Neural cell (in vitro differentiated cells): Measurements from ENCODE around the gene MSI2.

Experiments
- EP300 ChIP-seq: fragments of 450-650 bp; conservative IDR thresholded peaks from 2 replicates; pipeline ENCODE4 v1.6.1; 2014; ENCODE audit warnings: antibody characterized with exemption, mild to moderate bottlenecking, moderate library complexity; ENCODE audit not compliant: poor library complexity, severe bottlenecking
- EZH2 ChIP-seq: fragments of 200-600, 300-800 bp; shearing (Covaris generic), sonication (generic); IDR thresholded peaks from 2 replicates; pipeline ENCODE4 v1.6.1; 2014; ENCODE audit warnings: antibody characterized with exemption, low read length, borderline replicate concordance, mild to moderate bottlenecking; ENCODE audit not compliant: insufficient read depth, poor library complexity, severe bottlenecking
- POLR2AphosphoS5 ChIP-seq: IDR thresholded peaks from 2 replicates; pipeline ENCODE4 v1.6.1; 2012
- RAD21 ChIP-seq: fragments of 450-650 bp; conservative IDR thresholded peaks from 2 replicates; pipeline ENCODE4 v1.6.1; 2014; ENCODE audit warnings: antibody characterized with exemption, mild to moderate bottlenecking, moderate library complexity
- REST ChIP-seq: IDR thresholded peaks from 2 replicates; pipeline ENCODE4 v1.6.1; 2012; ENCODE audit warnings: borderline replicate concordance
- SMC3 ChIP-seq: fragments of 450-650 bp; conservative IDR thresholded peaks from 2 replicates; pipeline ENCODE4 v1.6.1; 2014; ENCODE audit warnings: antibody characterized with exemption, mild to moderate bottlenecking, moderate library complexity; ENCODE audit not compliant: poor library complexity
- TAF1 ChIP-seq: IDR thresholded peaks from 2 replicates; pipeline ENCODE4 v1.6.1; 2012; ENCODE audit warnings: low read depth
- TF ChIP-seq, protein P1 (sequence below): fragments of 450-650 bp; IDR thresholded peaks from 2 replicates; pipeline ENCODE4 v1.5.1; 2014; ENCODE audit warnings: antibody characterized with exemption, mild to moderate bottlenecking, moderate library complexity; ENCODE audit not compliant: poor library complexity, severe bottlenecking

DNA sequence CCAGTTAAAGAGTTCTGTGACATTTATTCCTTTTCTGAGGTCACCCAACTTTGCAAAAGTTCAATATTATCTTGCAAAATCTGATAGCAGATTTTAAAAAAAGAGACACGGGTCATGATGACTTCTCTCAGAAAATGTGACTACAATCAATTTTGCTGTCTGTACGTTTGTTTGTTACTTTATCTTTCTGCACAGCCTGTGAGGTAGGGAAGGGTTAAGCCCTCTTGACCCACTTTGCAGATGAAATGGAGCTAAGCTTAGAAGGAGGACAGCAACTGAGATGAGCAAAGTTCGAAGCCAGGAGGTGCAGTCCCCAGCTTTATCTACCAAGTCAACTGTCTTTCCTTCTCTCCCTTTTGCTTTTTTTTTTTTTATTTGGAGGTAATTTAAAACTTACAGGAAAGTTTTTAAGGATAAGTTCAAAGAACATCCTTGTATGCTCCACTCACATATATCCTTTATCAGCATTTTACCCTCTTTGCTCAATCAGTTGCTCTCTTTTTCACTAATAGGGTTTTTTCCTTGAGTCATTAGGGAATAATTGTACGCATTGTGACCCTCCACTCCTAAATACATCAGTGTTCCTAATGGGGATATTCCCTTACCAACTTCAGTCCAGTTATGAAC, 86.8 kb downstream of the MSI2 start:
- TF ChIP-seq RAD21 (no peak), SMC3 (no peak), EP300 (no peak), POLR2AphosphoS5 (no peak), TAF1 (no peak), EZH2 (no peak), REST (no peak)
- TF ChIP-seq, protein P1, sequence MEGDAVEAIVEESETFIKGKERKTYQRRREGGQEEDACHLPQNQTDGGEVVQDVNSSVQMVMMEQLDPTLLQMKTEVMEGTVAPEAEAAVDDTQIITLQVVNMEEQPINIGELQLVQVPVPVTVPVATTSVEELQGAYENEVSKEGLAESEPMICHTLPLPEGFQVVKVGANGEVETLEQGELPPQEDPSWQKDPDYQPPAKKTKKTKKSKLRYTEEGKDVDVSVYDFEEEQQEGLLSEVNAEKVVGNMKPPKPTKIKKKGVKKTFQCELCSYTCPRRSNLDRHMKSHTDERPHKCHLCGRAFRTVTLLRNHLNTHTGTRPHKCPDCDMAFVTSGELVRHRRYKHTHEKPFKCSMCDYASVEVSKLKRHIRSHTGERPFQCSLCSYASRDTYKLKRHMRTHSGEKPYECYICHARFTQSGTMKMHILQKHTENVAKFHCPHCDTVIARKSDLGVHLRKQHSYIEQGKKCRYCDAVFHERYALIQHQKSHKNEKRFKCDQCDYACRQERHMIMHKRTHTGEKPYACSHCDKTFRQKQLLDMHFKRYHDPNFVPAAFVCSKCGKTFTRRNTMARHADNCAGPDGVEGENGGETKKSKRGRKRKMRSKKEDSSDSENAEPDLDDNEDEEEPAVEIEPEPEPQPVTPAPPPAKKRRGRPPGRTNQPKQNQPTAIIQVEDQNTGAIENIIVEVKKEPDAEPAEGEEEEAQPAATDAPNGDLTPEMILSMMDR: no peak
